Limb (tissue), 2 donors: Measurements from ENCODE around the gene PCNX2.
"Not testable (repeated sequence)": the region's sequence is repeated elsewhere in the genome, so short reads cannot be mapped to it uniquely, and the experiment has no call there.

Experiments used
- DNase-seq, 2 donors: peaks; one replicate each; pipeline ENCODE4 v3.0.0-alpha.2; 2016; ENCODE audit errors: extremely low spot score in 2 of 2

Gene PCNX2

GRCh38 chr1:233224311-233224710, 71.2 kb downstream of the PCNX2 start:
- no peak for DNase-seq

- no peak for DNase-seq
These were observed 77.7 kb downstream of the PCNX2 start for GRCh38 chr1:233217832-233218231.

- DNase-seq = no peak
These were observed 79.5 kb downstream of the PCNX2 start for GRCh38 chr1:233216009-233216408.

GRCh38 chr1:233215135-233215760, 80.3 kb downstream of the PCNX2 start:
- DNase-seq = no peak

GRCh38 chr1:233211595-233211994, 83.9 kb downstream of the PCNX2 start:
- no peak for DNase-seq

- no peak for DNase-seq
These were observed 84.4 kb downstream of the PCNX2 start for GRCh38 chr1:233211106-233211505.

GRCh38 chr1:233209481-233209880, 86.0 kb downstream of the PCNX2 start:
- no peak for DNase-seq

GRCh38 chr1:233208687-233209086, 86.8 kb downstream of the PCNX2 start:
- DNase-seq = no peak

GRCh38 chr1:233197940-233198339, 97.6 kb downstream of the PCNX2 start:
- no peak for DNase-seq

- no peak for DNase-seq
These were observed 101.8 kb downstream of the PCNX2 start for GRCh38 chr1:233193741-233194140.

- no peak for DNase-seq
These were observed 104.5 kb downstream of the PCNX2 start for GRCh38 chr1:233190987-233191386.

- no peak for DNase-seq
These were observed 106.0 kb downstream of the PCNX2 start for GRCh38 chr1:233189526-233189925.

- DNase-seq = no peak
These were observed 107.5 kb downstream of the PCNX2 start for GRCh38 chr1:233188061-233188460.

GRCh38 chr1:233183226-233184020, 112.1 kb downstream of the PCNX2 start:
- DNase-seq = no peak

- no peak for DNase-seq
These were observed 112.9 kb downstream of the PCNX2 start for GRCh38 chr1:233182587-233182986.

- DNase-seq = no peak
These were observed 114.7 kb downstream of the PCNX2 start for GRCh38 chr1:233180641-233181364.

- not testable (repeated sequence) for DNase-seq
These were observed 115.9 kb downstream of the PCNX2 start for GRCh38 chr1:233179638-233180037.

- DNase-seq = no peak
These were observed 123.3 kb downstream of the PCNX2 start for GRCh38 chr1:233172201-233172600.

GRCh38 chr1:233170741-233171140, 124.8 kb downstream of the PCNX2 start:
- DNase-seq = no peak

- no peak for DNase-seq
These were observed 127.1 kb downstream of the PCNX2 start for GRCh38 chr1:233168384-233168783.

- no peak for DNase-seq
These were observed 128.6 kb downstream of the PCNX2 start for GRCh38 chr1:233166896-233167295.

GRCh38 chr1:233163696-233164095, 131.8 kb downstream of the PCNX2 start:
- no peak for DNase-seq
